ENCODE measurements around the gene THSD7B. TPM values are rescaled to one million over a fixed set of nuclear protein-coding genes. Genes with fewer than 3 reads are reported as not detected.
"Not testable (repeated sequence)": the region's sequence is repeated elsewhere in the genome, so short reads cannot be mapped to it uniquely, and the experiment has no call there.

The THSD7B gene
- total RNA-seq, 2 donors from 2014 or later, result 0.14 TPM; not detected in 1

GRCh38 chr2:137096693-137097092, 331.3 kb downstream of the THSD7B start:
- intact Hi-C loops (cut with DNase I, micrococcal nuclease), result no loop called here
- no peak for ATAC-seq
- no peak for DNase-seq

DNA sequence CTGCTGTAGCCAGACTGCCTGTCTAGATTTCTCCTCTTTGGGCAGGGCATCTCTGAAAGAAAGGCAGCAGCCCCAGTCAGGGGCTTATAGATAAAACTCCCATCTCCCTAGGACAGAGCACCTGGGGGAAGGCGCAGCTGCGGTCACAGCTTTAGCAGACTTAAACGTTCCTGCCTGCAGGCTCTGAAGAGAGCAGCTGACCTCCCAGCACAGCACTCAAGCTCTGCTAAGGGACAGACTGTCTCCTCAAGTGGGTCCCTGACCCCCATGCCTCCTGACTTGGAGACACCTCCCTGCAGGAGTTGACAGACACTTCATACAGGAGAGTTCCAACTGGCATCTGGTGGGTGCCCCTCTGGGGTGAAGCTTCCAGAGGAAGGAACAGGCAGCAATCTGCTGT, 336.5 kb downstream of the THSD7B start:
- ATAC-seq; DNase-seq; intact Hi-C loops (cut with DNase I, micrococcal nuclease): not testable (repeated sequence)

- ATAC-seq, result no peak
- intact Hi-C loops (cut with DNase I, micrococcal nuclease), result no loop called here
- no peak for DNase-seq
Measured at GRCh38 chr2:137107904-137108303, 342.6 kb downstream of the THSD7B start.

DNA sequence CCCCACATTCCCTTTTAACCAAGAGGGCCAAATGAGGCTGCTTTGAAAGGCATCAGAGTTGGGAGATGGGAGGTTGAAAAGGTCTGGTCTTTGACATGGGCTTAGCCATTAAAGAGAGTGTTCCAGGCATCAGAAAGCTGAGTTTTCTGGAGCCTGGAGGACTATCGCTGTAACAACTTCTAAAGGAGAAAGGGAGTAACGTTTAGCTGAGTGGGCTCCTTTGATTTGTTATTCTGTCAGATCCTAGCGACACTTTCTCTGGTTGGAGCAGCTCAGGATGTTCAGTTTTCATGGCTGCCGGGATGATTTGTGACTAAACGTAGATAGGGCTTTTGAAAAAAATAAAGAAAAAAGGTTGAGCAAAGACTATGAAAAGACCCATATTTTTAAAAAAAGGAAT, 346.6 kb downstream of the THSD7B start:
- intact Hi-C loops (cut with DNase I, micrococcal nuclease), result no loop called here
- DNase-seq (no peak), ATAC-seq (no peak)

DNA sequence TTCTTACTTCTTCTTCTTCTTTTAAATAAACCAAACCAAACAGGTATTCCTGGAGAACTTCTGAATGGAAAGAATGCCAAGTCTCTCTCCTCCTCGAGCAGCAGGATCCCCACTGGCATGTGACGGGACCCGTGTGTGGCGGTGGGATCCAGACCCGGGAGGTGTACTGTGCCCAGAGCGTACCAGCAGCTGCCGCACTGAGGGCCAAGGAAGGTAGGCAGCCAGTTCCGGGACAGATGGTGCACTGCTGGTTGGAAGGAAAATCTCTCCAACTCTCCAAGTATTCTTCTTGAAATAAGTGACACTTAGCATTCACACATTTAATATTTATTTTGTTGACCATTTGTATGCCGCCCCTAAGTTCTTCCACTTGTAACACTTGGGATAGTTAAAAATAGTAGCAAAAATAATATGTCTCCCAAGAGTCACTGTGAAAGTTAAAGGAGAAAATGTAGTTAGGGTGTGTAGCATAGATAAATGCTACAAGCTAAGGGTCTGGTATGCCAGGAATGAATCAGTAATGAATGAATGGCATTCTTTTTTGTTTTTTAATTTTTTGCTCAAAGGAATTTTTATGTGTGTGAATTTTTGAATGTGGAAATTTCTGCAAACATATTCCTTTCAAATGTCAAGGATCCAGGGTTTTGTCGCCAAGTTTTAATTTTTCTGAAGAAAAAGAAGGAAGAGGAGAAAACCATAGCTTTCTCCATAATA, 349.9 kb downstream of the THSD7B start:
- no peak for DNase-seq
- intact Hi-C loops (cut with DNase I, micrococcal nuclease), result no loop called here
- ATAC-seq, result no peak

DNA sequence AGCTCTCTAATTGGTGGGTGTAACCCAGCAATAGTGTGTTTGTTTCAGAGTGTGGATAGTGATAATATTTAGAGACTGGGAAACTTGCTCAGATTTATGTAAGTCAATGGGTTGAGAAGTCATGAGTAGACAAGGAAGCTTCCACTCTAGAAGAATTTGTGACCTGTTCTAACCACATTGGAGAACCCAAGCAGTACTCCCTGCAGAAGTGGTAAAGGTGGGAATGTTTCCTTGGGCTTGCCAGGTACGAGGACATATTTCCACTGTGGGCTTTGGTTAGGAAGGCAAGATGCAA, 350.4 kb downstream of the THSD7B start:
- DNase-seq, result no peak
- intact Hi-C loops (cut with DNase I, micrococcal nuclease), result no loop called here
- no peak for ATAC-seq

GRCh38 chr2:137117385-137117784, 352.0 kb downstream of the THSD7B start:
- DNase-seq (no peak), ATAC-seq (no peak)
- intact Hi-C loops (cut with DNase I, micrococcal nuclease), result no loop called here

DNA sequence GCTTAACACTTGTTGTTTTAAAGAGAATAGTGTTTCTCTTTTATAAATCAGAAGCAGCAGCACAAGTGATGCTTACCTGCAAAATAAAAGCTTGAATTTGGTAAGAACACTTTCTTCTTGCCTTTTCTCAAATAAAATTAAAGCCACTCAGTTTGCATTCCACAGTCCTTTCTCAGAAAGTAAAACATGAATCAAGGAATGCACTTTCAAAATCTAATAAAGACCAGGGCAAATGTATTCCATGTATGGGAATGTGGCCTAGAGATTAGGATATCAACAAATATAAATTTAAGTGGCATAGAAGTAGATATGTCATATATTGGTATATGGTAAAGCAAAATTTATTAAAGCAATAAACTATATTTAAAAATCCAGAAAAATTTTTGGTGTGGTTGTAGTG, 352.8 kb downstream of the THSD7B start:
- intact Hi-C loops (cut with DNase I, micrococcal nuclease), result no loop called here
- ATAC-seq, result no peak
- DNase-seq, result no peak

DNA sequence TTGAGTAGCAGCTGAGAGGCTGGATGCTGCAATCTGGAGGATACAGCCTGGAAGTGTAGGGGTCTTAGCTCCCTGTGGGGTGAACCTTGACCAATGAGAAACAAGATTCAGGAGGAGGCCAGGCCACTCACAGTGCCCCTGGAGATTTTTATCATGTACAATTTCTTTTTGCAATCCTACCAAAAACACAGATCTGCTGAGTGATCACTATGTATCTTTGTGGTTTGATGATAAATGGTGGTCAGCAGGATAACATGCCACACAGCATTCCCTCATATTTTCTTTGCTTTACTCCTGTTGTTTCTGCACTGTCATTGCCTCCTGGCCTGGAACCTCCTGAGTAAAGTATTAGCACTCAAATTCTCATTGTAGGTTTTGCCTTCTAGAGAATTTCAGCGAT, 357.9 kb downstream of the THSD7B start:
- DNase-seq (no peak), ATAC-seq (no peak)
- intact Hi-C loops (cut with DNase I, micrococcal nuclease), result no loop called here

DNA sequence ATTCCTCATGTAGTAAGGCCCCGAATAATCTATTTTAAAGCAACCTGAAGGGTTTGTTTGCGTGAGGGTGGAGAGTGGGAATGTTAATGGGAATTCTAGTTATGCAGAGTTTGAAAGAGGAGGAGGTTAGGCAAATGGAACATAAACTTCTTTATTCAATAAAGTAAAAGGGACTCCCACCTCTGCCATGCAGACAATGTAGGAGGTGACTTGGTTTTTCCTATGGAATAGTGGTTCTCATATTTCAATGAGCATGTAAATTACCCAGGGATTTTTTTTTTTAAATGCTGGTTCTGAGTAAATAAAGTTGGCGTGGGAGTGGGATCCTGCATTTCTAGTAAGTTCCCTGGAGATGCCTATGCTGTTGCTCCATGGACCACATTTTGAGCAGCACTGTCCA, 367.9 kb downstream of the THSD7B start:
- ATAC-seq, result no peak
- no peak for DNase-seq
- intact Hi-C loops (cut with DNase I, micrococcal nuclease), result no loop called here

DNA sequence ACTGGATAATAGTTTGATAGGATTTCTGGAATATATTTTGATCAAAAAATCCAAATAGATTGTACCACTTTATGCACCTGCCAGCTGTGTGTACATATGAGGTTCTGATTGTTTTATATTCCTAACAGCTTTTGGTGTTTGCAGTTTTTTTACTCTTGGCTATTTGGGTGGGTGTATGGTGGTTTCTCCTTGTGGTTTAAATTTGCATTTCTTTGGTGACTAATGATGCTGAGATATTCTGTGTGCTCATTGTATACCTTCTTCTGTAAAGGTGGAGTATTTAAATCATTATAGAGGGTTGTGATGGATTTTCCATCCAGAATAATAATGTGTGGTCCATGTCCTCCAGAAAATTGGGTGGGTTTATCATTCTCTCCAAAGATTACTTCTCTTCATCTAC, 372.9 kb downstream of the THSD7B start:
- DNase-seq (no peak), ATAC-seq (no peak)
- intact Hi-C loops (cut with DNase I, micrococcal nuclease), result no loop called here

DNA sequence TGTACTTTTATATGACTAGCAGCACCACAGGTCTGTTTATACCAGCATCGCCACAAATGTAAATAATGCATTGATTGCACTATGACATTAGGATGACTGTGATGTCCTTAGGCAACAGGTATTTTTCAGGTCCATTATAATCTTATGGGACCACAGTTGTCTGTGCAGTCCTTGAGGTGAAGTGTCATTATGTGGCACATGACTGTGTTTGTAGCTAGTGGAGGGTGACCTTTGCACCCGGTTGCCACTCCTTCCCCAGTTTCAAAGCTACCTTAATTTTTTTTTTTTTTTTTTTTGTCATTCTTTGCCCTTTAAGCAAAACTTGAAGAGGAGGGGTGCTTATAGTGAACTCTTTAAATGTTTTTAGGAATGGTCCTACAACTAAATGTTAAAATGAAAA, 386.4 kb downstream of the THSD7B start:
- DNase-seq, result peak in 1 of 2 donors; percentile 44
- intact Hi-C loops (cut with DNase I, micrococcal nuclease), result no loop called here
- ATAC-seq, result peak; percentile 99

DNA sequence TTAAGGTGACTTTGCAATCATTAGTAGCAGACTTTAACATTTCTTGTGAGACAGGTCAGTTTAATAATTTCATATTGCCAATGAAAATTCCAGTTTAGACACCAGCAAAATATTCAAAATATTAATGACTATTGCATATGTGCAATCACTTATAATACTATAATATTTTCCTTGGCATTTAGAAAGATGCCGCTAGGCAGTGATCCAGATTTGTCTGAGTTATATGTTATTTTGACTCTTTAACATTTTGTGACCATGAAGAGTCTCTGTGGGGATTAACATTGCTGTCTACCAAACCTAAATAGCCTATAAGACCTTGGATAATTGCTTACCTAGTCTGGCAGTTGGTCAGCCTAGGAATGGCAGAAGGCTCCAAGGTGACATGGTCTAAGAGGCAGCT, 389.6 kb downstream of the THSD7B start:
- no peak for DNase-seq
- ATAC-seq, result no peak
- intact Hi-C loops (cut with DNase I, micrococcal nuclease), result no loop called here

- ATAC-seq (no peak), DNase-seq (no peak)
- intact Hi-C loops (cut with DNase I, micrococcal nuclease), result no loop called here
Measured at GRCh38 chr2:137155356-137156104, 390.2 kb downstream of the THSD7B start.

DNA sequence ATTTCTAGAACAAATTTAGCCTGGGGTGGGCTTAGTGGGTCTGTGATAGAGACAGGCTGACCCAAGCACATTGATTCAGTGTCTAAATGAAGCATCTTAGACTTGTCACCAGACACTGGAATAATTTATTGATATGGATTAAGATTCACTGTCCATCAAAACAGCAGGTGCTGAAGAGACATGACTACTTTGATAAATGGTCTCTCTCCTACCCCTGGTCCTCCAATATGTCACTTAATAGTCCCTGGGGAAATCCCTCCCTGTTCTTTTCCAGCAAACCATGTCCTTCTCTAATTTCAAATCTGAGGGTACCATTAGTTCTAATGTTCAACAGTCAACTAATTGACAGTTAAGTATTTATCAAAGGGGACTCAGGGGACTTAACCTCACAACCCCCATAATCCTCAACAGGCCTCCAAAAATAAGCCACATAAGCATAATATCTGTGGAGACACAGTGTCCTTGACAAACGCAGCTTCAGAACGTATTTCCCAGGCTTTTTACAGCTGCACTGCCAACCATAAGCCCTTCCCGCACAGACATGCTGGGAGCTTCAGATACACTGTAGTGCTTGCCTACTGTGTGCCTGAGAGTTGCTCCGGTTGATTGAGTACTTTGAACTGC, 391.0 kb downstream of the THSD7B start:
- intact Hi-C loops (cut with DNase I, micrococcal nuclease), result no loop called here
- DNase-seq (no peak), ATAC-seq (no peak)

- ATAC-seq (no peak), DNase-seq (no peak)
- intact Hi-C loops (cut with DNase I, micrococcal nuclease), result no loop called here
Measured at GRCh38 chr2:137157851-137158250, 392.5 kb downstream of the THSD7B start.

GRCh38 chr2:137161250-137161649, 395.9 kb downstream of the THSD7B start:
- DNase-seq (no peak), ATAC-seq (no peak)
- intact Hi-C loops (cut with DNase I, micrococcal nuclease), result no loop called here

DNA sequence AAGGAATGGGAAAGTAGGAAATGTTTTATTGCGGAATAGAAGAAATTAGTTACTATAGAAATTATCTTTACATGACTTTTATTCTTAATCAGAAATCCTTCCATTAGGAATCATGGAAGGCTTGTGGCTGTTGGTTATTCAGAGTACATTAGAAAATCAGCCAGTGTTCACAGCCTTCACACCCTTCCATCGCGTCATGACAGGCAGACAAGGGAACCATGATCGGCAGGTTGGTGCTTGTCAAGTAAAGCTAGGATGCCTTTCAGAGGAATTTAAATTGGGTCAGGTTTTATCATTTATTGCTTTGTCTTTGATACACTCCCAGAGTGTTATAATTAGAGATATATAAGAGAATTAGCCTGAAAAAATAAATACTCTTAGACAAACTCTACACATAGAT, 400.6 kb downstream of the THSD7B start:
- intact Hi-C loops (cut with DNase I, micrococcal nuclease), result no loop called here
- no peak for DNase-seq
- no peak for ATAC-seq

GRCh38 chr2:137167651-137168050, 402.3 kb downstream of the THSD7B start:
- intact Hi-C loops (cut with DNase I, micrococcal nuclease), result no loop called here
- DNase-seq (no peak), ATAC-seq (no peak)

DNA sequence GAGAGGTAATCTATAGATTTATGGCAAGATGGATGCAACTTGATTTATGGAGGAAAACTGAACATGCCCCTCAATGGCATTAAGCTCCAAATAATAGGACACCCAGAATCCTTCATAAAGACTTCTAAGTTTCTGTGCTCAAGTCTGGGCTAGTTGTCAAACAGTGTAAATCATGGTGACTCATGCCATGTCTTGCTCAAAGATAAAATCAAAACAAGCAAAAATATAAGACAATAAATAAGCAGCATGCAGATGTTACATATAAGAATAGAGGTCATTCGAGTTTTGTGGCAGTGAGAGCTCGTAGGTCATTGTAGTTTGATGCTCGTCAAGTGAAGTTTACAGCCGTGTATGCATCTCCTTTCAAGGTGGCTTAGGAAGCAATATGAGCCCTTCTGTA, 403.2 kb downstream of the THSD7B start:
- no peak for DNase-seq

More for the DNA sequence above, 403.2 kb downstream of the THSD7B start:
- intact Hi-C loops (cut with DNase I, micrococcal nuclease), result no loop called here
- no peak for ATAC-seq
